Pancreas (tissue), 10 donors: ENCODE measurements around the gene CTIF. TPM values are rescaled to one million over a fixed set of nuclear protein-coding genes. Genes with fewer than 3 reads are reported as not detected.

ENCODE experiments used
- ATAC-seq, 4 donors: fragments of 200-7000 bp; cut with Tn5 transposase; one replicate each; pipeline versions ENCODE4 v1.8.0 to v1.9.1; 2020; ENCODE audit warnings: mild to moderate bottlenecking in 4 of 4, moderate library complexity in 4 of 4
- DNase-seq, 6 donors: peaks; one replicate each; pipeline ENCODE4 v3.0.0-alpha.2; 2020
- FAIRE-seq: peaks from 2 replicates; lab custom pipeline; 2012; peaks lifted over from hg19 to GRCh38; lab: Jason Lieb, UNC
- H3K27ac ChIP-seq, 4 donors: fragments of 200-600 bp; sonication (generic); 1 replicate in 3 of 4; 2 replicates in 1 of 4; pipeline versions ENCODE4 v1.5.0 to v1.8.0; 2020
- H3K27me3 ChIP-seq, 4 donors: fragments of 200-600 bp; one replicate each; pipeline ENCODE4 v1.8.0; 2021
- H3K36me3 ChIP-seq, 3 donors: fragments of 200-600 bp; sonication (generic) in 1 of 3; one replicate each; pipeline versions ENCODE4 v1.5.0 to v1.8.0; 2020 to 2021
- H3K4me1 ChIP-seq, 3 donors: fragments of 200-600 bp; one replicate each; pipeline ENCODE4 v1.8.0; 2021
- H3K4me3 ChIP-seq, 4 donors: fragments of 200-600 bp; sonication (generic) in 2 of 4; one replicate each; pipeline versions ENCODE4 v1.5.0 to v1.8.0; 2020 to 2021
- H3K9me3 ChIP-seq, 4 donors: fragments of 200-600 bp; one replicate each; pipeline ENCODE4 v1.8.0; 2021
- WGBS, 2 donors: extraction: QIAGEN DNeasy Blood & Tissue Kit; methylation state at CpG; one replicate each; pipeline ENCODE4 v1.1.7; 2013; 5-methylcytosine and 5-hydroxymethylcytosine counted together
- intact Hi-C, 3 donors: fragments of 100-400 bp; cut with DNase I; formaldehyde crosslinking; loops; one replicate each; pipeline versions ENCODE4 v1.11.1 to v1.14.2; 2022
- polyA plus RNA-seq, 2 donors: library from polyadenylated mRNA; stranded (reverse); fragments of 200-250 nt; gene quantifications; one replicate each; pipeline ENCODE4 v1.2.3, GENCODE V29; 2013
- total RNA-seq, 6 donors: library from RNA; stranded (reverse); fragmentation: NEBNext Ultra II Directional in 4 of 6; extraction: Animal tissue kit (Norgen Biotek cat#: 25700) in 4 of 6; gene quantifications; one replicate each; pipeline versions ENCODE4 v1.2.1 to v1.2.4, GENCODE V29; 2021 to 2023
- TF ChIP-seq, protein P1 (sequence below), 4 donors: fragments of 200-600 bp; sonication (generic) in 3 of 4; IDR thresholded peaks; one replicate each; pipeline versions ENCODE4 v1.5.0 to v1.8.0; 2021; ENCODE audit warnings: antibody characterized with exemption in 4 of 4
- donor health status: healthy with polysubstance abuse.
- donor health status: DM: no; HTN: no; CAD: no; lungs with moderate emphysema.
- donor health status: DM: no; HTN: no; CAD: no.
- donor health status: control.
- donor health status: control.
- donor health status: Bipolar disorder and iron deficiency.
- donor health status: DM: yes; HTN: yes; CAD: no.
- donor health status: DM: no; HTN: no; CAD: no.
- donor health status: DM: no; HTN: no; CAD: no.
- donor health status: DM: yes; HTN: yes; CAD: no.

CTIF gene
- total and polyA plus RNA-seq, 8 donors: 15.1 to 27.4 (median 16.7) TPM

DNA sequence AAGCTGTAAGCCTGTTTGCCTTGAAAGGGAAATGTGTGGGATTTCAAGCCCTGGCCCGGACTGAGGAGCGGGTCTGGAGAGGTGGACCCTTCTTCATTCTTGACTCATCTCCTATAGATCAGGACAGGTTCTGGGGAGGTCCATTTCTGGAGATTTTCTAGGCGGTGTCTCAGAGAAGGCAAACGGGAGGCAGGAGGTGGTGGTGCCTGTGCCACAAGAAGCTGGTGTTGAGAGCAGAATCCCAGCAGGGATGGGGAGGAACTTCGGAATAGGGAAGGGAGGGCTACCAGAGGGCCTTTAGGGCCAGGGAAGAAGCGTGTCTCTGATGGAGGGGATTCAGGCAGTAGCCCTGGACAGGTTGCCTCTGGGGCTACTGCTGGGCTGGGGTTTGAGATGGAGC lies 93.0 kb downstream of the CTIF start:
- no peaks in the 10 kb centered on the region for H3K9me3 ChIP-seq
- H3K4me1 ChIP-seq: no peaks in the 10 kb centered on the region
- H3K27me3 ChIP-seq: no peaks in the 10 kb centered on the region
- WGBS, 2 donors: 94 to 97% methylated on average over 6 of the region's 6 CpGs
- ATAC-seq (no peak), DNase-seq (no peak), FAIRE-seq (no peak)
- H3K36me3 ChIP-seq: no peaks in the 10 kb centered on the region
- TF ChIP-seq, protein P1, sequence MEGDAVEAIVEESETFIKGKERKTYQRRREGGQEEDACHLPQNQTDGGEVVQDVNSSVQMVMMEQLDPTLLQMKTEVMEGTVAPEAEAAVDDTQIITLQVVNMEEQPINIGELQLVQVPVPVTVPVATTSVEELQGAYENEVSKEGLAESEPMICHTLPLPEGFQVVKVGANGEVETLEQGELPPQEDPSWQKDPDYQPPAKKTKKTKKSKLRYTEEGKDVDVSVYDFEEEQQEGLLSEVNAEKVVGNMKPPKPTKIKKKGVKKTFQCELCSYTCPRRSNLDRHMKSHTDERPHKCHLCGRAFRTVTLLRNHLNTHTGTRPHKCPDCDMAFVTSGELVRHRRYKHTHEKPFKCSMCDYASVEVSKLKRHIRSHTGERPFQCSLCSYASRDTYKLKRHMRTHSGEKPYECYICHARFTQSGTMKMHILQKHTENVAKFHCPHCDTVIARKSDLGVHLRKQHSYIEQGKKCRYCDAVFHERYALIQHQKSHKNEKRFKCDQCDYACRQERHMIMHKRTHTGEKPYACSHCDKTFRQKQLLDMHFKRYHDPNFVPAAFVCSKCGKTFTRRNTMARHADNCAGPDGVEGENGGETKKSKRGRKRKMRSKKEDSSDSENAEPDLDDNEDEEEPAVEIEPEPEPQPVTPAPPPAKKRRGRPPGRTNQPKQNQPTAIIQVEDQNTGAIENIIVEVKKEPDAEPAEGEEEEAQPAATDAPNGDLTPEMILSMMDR (IDR thresholded peaks at IDR 0.05): no peak
- H3K4me3 ChIP-seq: no peak overlapping the region
- intact Hi-C loops: no loop called here
- no peak overlapping the region for H3K27ac ChIP-seq

GRCh38 chr18:48632676-48633257 lies 93.9 kb downstream of the CTIF start:
- ATAC-seq: no peak
- FAIRE-seq: no peak
- H3K27ac ChIP-seq: no peak overlapping the region
- H3K27me3 ChIP-seq: no peaks in the 10 kb centered on the region
- TF ChIP-seq, protein P1 (IDR thresholded peaks at IDR 0.05): no peak
- WGBS, 2 donors: 91 to 93% methylated on average over 9 of the region's 12 CpGs
- no peak for DNase-seq
- H3K4me1 ChIP-seq: no peaks in the 10 kb centered on the region
- no peak overlapping the region for H3K4me3 ChIP-seq
- intact Hi-C loops: no loop called here
- no peaks in the 10 kb centered on the region for H3K9me3 ChIP-seq
- no peaks in the 10 kb centered on the region for H3K36me3 ChIP-seq

DNA sequence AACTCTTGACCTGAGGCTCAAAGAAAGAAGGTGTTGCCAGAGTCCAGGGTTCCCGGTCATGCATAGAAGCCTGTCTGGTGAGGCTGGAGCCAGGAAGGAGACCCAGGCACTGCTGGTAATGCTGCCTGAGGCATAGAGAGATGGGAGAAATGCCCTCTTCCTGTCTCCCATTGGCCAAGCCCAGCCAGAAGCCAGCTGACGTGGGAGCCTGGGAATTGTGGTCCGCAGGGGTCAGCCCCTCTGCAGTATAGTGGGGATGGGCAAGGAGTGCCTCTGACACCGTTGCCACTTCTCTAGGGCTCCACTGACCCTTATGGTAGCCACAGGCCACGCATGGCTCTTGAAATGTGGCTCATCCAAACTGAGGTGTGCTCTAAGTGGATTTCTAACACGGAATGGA lies 95.7 kb downstream of the CTIF start:
- no peak for DNase-seq
- Histone ChIP-seq H3K36me3 (no peaks in the 10 kb centered on the region), H3K27me3 (no peaks in the 10 kb centered on the region), H3K27ac (no peak overlapping the region), H3K4me1 (no peaks in the 10 kb centered on the region), H3K9me3 (no peaks in the 10 kb centered on the region), H3K4me3 (no peak overlapping the region)
- intact Hi-C loops: no loop called here
- no peak for FAIRE-seq
- TF ChIP-seq, protein P1 (IDR thresholded peaks at IDR 0.05): no peak
- no peak for ATAC-seq
- 87 to 88% methylated on average over 6 of the region's 6 CpGs for WGBS, 2 donors

- Histone ChIP-seq H3K9me3 (no peaks in the 10 kb centered on the region), H3K4me1 (no peaks in the 10 kb centered on the region), H3K4me3 (no peak overlapping the region), H3K27me3 (no peaks in the 10 kb centered on the region), H3K27ac (no peak overlapping the region), H3K36me3 (no peaks in the 10 kb centered on the region)
- intact Hi-C loops: no loop called here
- FAIRE-seq: no peak
- TF ChIP-seq, protein P1 (IDR thresholded peaks at IDR 0.05): no peak
- DNase-seq: no peak
- ATAC-seq: no peak
- WGBS, 2 donors: 94 to 95% methylated on average over 1 of the region's 1 CpG
These were observed 96.1 kb downstream of the CTIF start for GRCh38 chr18:48634975-48635374.

GRCh38 chr18:48635806-48636205 lies 97.0 kb downstream of the CTIF start:
- TF ChIP-seq, protein P1 (IDR thresholded peaks at IDR 0.05): no peak
- H3K9me3 ChIP-seq: no peaks in the 10 kb centered on the region
- intact Hi-C loops: no loop called here
- DNase-seq: no peak
- no peaks in the 10 kb centered on the region for H3K4me1 ChIP-seq
- no peak overlapping the region for H3K4me3 ChIP-seq
- H3K36me3 ChIP-seq: no peaks in the 10 kb centered on the region
- ATAC-seq: no peak
- WGBS, 2 donors: 97% methylated on average over 2 of the region's 2 CpGs
- no peak for FAIRE-seq
- H3K27ac ChIP-seq: no peak overlapping the region
- no peaks in the 10 kb centered on the region for H3K27me3 ChIP-seq
